ENCODE results near the gene TCTA. TPM values are rescaled to one million over a fixed set of nuclear protein-coding genes. Genes with fewer than 3 reads are reported as not detected.
A peak's percentile ranks its signal among the peaks of the same experiment; 100 is the strongest.

Gene TCTA
- total and polyA plus RNA-seq, 2 donors (not counting 1 experiment from before 2014, with no cell fraction given): 46.4 to 55.9 TPM

- Mint-ChIP-seq H3K9me3 (ENCODE audit: insufficient read depth) (no peaks in the 10 kb centered on the region), H3K27ac (peak overlapping the region; percentile 22), H3K4me3 (no peak overlapping the region), H3K27me3 (no peaks in the 10 kb centered on the region), H3K4me1 (no peaks in the 10 kb centered on the region)
- no peak overlapping the region for H3K27ac ChIP-seq (ENCODE audit: low read length in 2 of 2)
- no peaks in the 10 kb centered on the region for H3K79me2 ChIP-seq (ENCODE audit: control insufficient read depth, insufficient read depth, low read length)
- H3K4me3 ChIP-seq (ENCODE audit: control extremely low read depth in 1 of 5, extremely low read depth in 1 of 5, insufficient read depth in 1 of 5, low read depth in 2 of 5, low read length in 4 of 5): no peak overlapping the region
- DNase-seq (no peak), ATAC-seq (ENCODE audit: low read depth) (no peak)
- CTCF ChIA-PET: interaction anchor here (0.6 to 1.8 kb wide), 2 partner anchors 9 to 109 kb away, joined by 3 to 5 read pairs; no protein-coding TSS in a partner anchor
- H3K9me3 ChIP-seq (ENCODE audit: control extremely low read depth in 1 of 3, control insufficient read depth in 2 of 3, insufficient read depth in 1 of 3, low read length in 2 of 3): no peaks in the 10 kb centered on the region
- H3K4me1 ChIP-seq (ENCODE audit: control insufficient read depth in 2 of 2, insufficient read depth in 2 of 2, low read length in 2 of 2): no peaks in the 10 kb centered on the region
- WGBS (ENCODE audit: insufficient coverage): no CpG with 5 or more reads among the region's 2 CpGs
- intact Hi-C loops (cut with micrococcal nuclease): no loop called here
- no peaks in the 10 kb centered on the region for H3K36me3 ChIP-seq (replicated peaks in 1 of 2; ENCODE audit: control extremely low read depth in 1 of 2, control insufficient read depth in 1 of 2, extremely low read depth in 1 of 2, insufficient read depth in 2 of 2, low read length in 1 of 2)
- TF ChIP-seq EZH2 (IDR thresholded peaks at IDR 0.05; ENCODE audit: borderline replicate concordance, insufficient read depth, low read depth, low read length, poor library complexity, severe bottlenecking): no peak
- no peak for TF ChIP-seq CTCF (IDR thresholded peaks at IDR 0.05)
- H3K9ac ChIP-seq (ENCODE audit: low read length): no peak overlapping the region
- H4K20me1 ChIP-seq (ENCODE audit: control insufficient read depth, insufficient read depth, low read length, poor library complexity, severe bottlenecking): no peaks in the 10 kb centered on the region
- H2AFZ ChIP-seq (ENCODE audit: insufficient read depth, low read depth, low read length, poor library complexity, severe bottlenecking): no peak overlapping the region
- H3K4me2 ChIP-seq (replicated peaks; ENCODE audit: low read depth, low read length, poor library complexity, severe bottlenecking): no peak overlapping the region
- no peaks in the 10 kb centered on the region for H3K27me3 ChIP-seq (replicated peaks in 1 of 4; ENCODE audit: control extremely low read depth in 1 of 4, control insufficient read depth in 3 of 4, insufficient read depth in 4 of 4, low read length in 3 of 4)
- POLR2A ChIA-PET: interaction anchor here (1.0 kb wide), 1 partner anchor 15 kb away, joined by 3 read pairs; the partner anchor contains the start of gene DAG1
These were observed 42.2 kb downstream of the TCTA start for GRCh38 chr3:49454458-49454857.

- no peak overlapping the region for H3K27ac ChIP-seq (ENCODE audit: low read length in 2 of 2)
- H3K4me1 ChIP-seq (ENCODE audit: control insufficient read depth in 2 of 2, insufficient read depth in 2 of 2, low read length in 2 of 2): no peaks in the 10 kb centered on the region
- POLR2A ChIA-PET: interaction anchor here (0.7 to 1.0 kb wide), 2 partner anchors 15 to 177 kb away, joined by 3 to 9 read pairs; partner anchors contain the start of gene DAG1
- 95% methylated on average over 2 of the region's 3 CpGs for WGBS (ENCODE audit: insufficient coverage)
- no peak overlapping the region for H3K9ac ChIP-seq (ENCODE audit: low read length)
- no peaks in the 10 kb centered on the region for H3K27me3 ChIP-seq (replicated peaks in 1 of 4; ENCODE audit: control extremely low read depth in 1 of 4, control insufficient read depth in 3 of 4, insufficient read depth in 4 of 4, low read length in 3 of 4)
- Mint-ChIP-seq H3K27me3 (no peaks in the 10 kb centered on the region), H3K9me3 (ENCODE audit: insufficient read depth) (no peaks in the 10 kb centered on the region), H3K4me3 (no peak overlapping the region), H3K27ac (no peak overlapping the region), H3K4me1 (no peaks in the 10 kb centered on the region)
- no peaks in the 10 kb centered on the region for H3K9me3 ChIP-seq (ENCODE audit: control extremely low read depth in 1 of 3, control insufficient read depth in 2 of 3, insufficient read depth in 1 of 3, low read length in 2 of 3)
- H3K36me3 ChIP-seq (replicated peaks in 1 of 2; ENCODE audit: control extremely low read depth in 1 of 2, control insufficient read depth in 1 of 2, extremely low read depth in 1 of 2, insufficient read depth in 2 of 2, low read length in 1 of 2): no peaks in the 10 kb centered on the region
- no peak overlapping the region for H3K4me2 ChIP-seq (replicated peaks; ENCODE audit: low read depth, low read length, poor library complexity, severe bottlenecking)
- CTCF ChIA-PET: interaction anchor here (1.8 kb wide), 1 partner anchor 10 kb away, joined by 5 read pairs; no protein-coding TSS in a partner anchor
- H4K20me1 ChIP-seq (ENCODE audit: control insufficient read depth, insufficient read depth, low read length, poor library complexity, severe bottlenecking): no peaks in the 10 kb centered on the region
- no peaks in the 10 kb centered on the region for H3K79me2 ChIP-seq (ENCODE audit: control insufficient read depth, insufficient read depth, low read length)
- DNase-seq (no peak), ATAC-seq (ENCODE audit: low read depth) (no peak)
- H2AFZ ChIP-seq (ENCODE audit: insufficient read depth, low read depth, low read length, poor library complexity, severe bottlenecking): no peak overlapping the region
- no peak for TF ChIP-seq EZH2 (IDR thresholded peaks at IDR 0.05; ENCODE audit: borderline replicate concordance, insufficient read depth, low read depth, low read length, poor library complexity, severe bottlenecking)
- TF ChIP-seq CTCF (IDR thresholded peaks at IDR 0.05): no peak
- intact Hi-C loops (cut with micrococcal nuclease): no loop called here
- H3K4me3 ChIP-seq (ENCODE audit: control extremely low read depth in 1 of 5, extremely low read depth in 1 of 5, insufficient read depth in 1 of 5, low read depth in 2 of 5, low read length in 4 of 5): no peak overlapping the region
These were observed 42.9 kb downstream of the TCTA start for GRCh38 chr3:49454898-49455681.

Measured in B cell (primary cell).